SU-DHL-6 (cell line): Measurements from ENCODE around the gene PKD2.

Experiments used
- H2AFZ ChIP-seq: fragments of 200-600 bp; sonication (generic); 2 replicates; pipeline ENCODE4 v1.6.1; 2014; ENCODE audit warnings: low read depth, mild to moderate bottlenecking, moderate library complexity, mixed read lengths, antibody characterized with exemption, low read length; ENCODE audit not compliant: severe bottlenecking
- H3F3A ChIP-seq: fragments of 200-600 bp; shearing (Covaris generic); 2 replicates; pipeline ENCODE4 v1.6.0; 2016; ENCODE audit warnings: antibody characterized with exemption, mild to moderate bottlenecking; ENCODE audit not compliant: insufficient read depth
- H3K27ac ChIP-seq: fragments of 200-600 bp; sonication (generic); 2 replicates; pipeline ENCODE4 v1.5.1; 2016; ENCODE audit warnings: low read depth, mild to moderate bottlenecking, low read length, moderate library complexity, mixed read lengths
- H3K27me3 ChIP-seq: fragments of 200-600 bp; sonication (generic), shearing (Covaris generic); 2 replicates; pipeline ENCODE4 v1.6.0; 2014; ENCODE audit warnings: mild to moderate bottlenecking, low read length
- H3K36me3 ChIP-seq: fragments of 200-600 bp; sonication (generic); 2 replicates; pipeline ENCODE4 v1.6.1; 2014; ENCODE audit warnings: mild to moderate bottlenecking, low read length, mixed read lengths
- H3K4me2 ChIP-seq: fragments of 300-600, 200-600 bp; shearing (Covaris generic), sonication (generic); 2 replicates; pipeline ENCODE4 v1.6.0; 2014; ENCODE audit warnings: low read length, low read depth, mild to moderate bottlenecking; ENCODE audit not compliant: poor library complexity, severe bottlenecking
- H3K4me3 ChIP-seq: fragments of 200-600 bp; sonication (generic); 2 replicates; pipeline ENCODE4 v1.5.1; 2014; ENCODE audit warnings: antibody characterized with exemption, low read length, mild to moderate bottlenecking, mixed read lengths; ENCODE audit not compliant: insufficient read depth, poor library complexity, severe bottlenecking
- H3K79me2 ChIP-seq: fragments of 200-600 bp; sonication (generic); 2 replicates; pipeline ENCODE4 v1.6.1; 2014; ENCODE audit warnings: mild to moderate bottlenecking, low read length, moderate library complexity; ENCODE audit not compliant: insufficient read depth
- H3K9ac ChIP-seq: fragments of 200-600 bp; sonication (generic); 2 replicates; pipeline ENCODE4 v1.7.0; 2014; ENCODE audit warnings: mild to moderate bottlenecking, low read length
- H3K9me2 ChIP-seq: fragments of 200-600 bp; sonication (generic); replicated peaks from 2 replicates; pipeline ENCODE4 v1.6.1; 2014; ENCODE audit warnings: low read length; ENCODE audit not compliant: insufficient read depth
- H3K9me3 ChIP-seq: fragments of 200-600 bp; sonication (generic); 2 replicates; pipeline ENCODE4 v1.6.1; 2014; ENCODE audit warnings: low read length, mixed read lengths; ENCODE audit not compliant: insufficient read depth
- H4K20me1 ChIP-seq: fragments of 200-600 bp; sonication (generic); 2 replicates; pipeline ENCODE4 v1.6.1; 2014; ENCODE audit warnings: low read depth, mild to moderate bottlenecking, antibody characterized with exemption, low read length, moderate library complexity, mixed read lengths
- CTCF ChIP-seq: fragments of 200-600 bp; sonication (generic); IDR thresholded peaks from one replicate; pipeline ENCODE4 v1.5.1; 2017; ENCODE audit warnings: antibody characterized with exemption, mild to moderate bottlenecking, low read length, moderate library complexity; ENCODE audit not compliant: insufficient read depth, poor library complexity, severe bottlenecking
- EZH2phosphoT487 ChIP-seq: fragments of 200-600 bp; sonication (generic), shearing (Covaris generic); conservative IDR thresholded peaks from 2 replicates; pipeline ENCODE4 v1.6.1; 2018; ENCODE audit warnings: mild to moderate bottlenecking, antibody characterized with exemption, low read length, moderate library complexity, mixed read lengths

Gene PKD2

DNA sequence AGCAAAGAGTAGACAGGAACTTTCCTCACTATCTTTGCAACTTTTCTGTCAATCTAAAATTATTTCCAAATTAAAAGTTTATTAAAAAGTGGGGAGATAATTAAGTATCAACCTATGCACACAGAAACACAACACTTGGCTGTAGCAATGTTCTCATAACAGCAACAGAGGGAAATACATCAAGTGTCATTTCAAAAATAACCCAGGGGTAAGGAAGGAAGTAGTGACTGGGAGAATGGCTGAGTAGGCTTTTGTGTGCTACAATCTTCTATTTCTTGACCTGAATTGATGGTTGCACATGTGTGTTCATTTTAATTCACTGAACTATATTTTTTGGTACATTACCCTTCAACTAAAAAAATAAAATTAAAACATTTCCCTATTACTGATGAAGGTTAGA is 83.5 kb downstream of the PKD2 start:
- Histone ChIP-seq H3K9ac (no peak overlapping the region), H3K9me3 (no peaks in the 10 kb centered on the region), H2AFZ (no peak overlapping the region), H3K27me3 (no peaks in the 10 kb centered on the region), H3K27ac (no peak overlapping the region), H3K4me3 (no peak overlapping the region), H3K36me3 (no peaks in the 10 kb centered on the region), H3F3A (no peaks in the 10 kb centered on the region), H3K79me2 (no peaks in the 10 kb centered on the region), H4K20me1 (no peaks in the 10 kb centered on the region), H3K4me2 (no peak overlapping the region), H3K9me2 (no peaks in the 10 kb centered on the region)
- TF ChIP-seq CTCF (no peak), EZH2phosphoT487 (no peak)

DNA sequence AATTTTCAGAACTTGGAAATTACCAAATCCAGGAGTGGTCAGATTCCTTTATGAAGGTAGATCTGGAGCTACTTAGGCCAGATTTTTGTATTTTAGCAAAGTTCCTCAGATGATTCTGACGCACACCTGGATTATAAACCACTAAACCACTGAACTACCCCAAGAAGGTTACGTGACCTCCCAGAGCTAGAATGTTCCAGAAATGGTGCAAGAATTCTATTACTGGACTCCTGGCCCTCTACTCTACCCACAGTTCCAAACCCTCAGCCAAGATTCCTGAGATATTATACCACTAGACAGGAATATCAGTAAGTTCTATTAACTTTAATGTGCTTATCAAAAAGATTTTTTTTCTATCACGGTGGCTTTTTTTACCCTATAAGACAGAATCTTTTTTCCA is 83.9 kb downstream of the PKD2 start:
- Histone ChIP-seq H2AFZ (no peak overlapping the region), H3K4me3 (no peak overlapping the region), H3K4me2 (no peak overlapping the region), H4K20me1 (no peaks in the 10 kb centered on the region), H3K9ac (no peak overlapping the region), H3K9me3 (no peaks in the 10 kb centered on the region), H3K79me2 (no peaks in the 10 kb centered on the region), H3K27ac (no peak overlapping the region), H3K36me3 (no peaks in the 10 kb centered on the region), H3F3A (no peaks in the 10 kb centered on the region), H3K27me3 (no peaks in the 10 kb centered on the region), H3K9me2 (no peaks in the 10 kb centered on the region)
- TF ChIP-seq CTCF = no peak
- TF ChIP-seq EZH2phosphoT487 = no peak

DNA sequence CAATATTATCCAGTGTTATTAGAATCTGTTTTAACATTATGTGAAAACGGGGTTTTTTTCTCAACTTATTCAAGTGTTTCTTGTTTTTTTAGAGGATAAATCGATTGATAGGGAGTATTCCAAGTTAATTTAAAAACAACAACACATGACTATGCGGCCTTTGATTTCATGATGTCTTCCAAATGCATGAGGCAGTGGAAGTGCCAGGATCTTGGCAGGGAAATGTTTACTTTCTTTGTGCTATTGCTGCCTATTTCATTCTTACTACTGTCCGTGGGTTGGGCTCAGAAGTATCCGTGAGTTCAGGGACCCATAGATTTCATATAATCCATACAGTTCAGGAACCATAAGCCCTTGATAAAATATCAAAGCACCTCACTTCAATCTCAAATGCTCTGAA is 86.4 kb downstream of the PKD2 start:
- H3K79me2 ChIP-seq = no peaks in the 10 kb centered on the region
- H3K36me3 ChIP-seq = no peaks in the 10 kb centered on the region
- H2AFZ ChIP-seq = no peak overlapping the region
- H3K9me2 ChIP-seq = no peaks in the 10 kb centered on the region
- no peak overlapping the region for H3K9ac ChIP-seq
- H4K20me1 ChIP-seq = no peaks in the 10 kb centered on the region
- no peak for TF ChIP-seq CTCF
- TF ChIP-seq EZH2phosphoT487 = no peak
- H3K4me3 ChIP-seq = no peak overlapping the region
- no peak overlapping the region for H3K4me2 ChIP-seq
- no peaks in the 10 kb centered on the region for H3K9me3 ChIP-seq
- H3K27ac ChIP-seq = no peak overlapping the region
- no peaks in the 10 kb centered on the region for H3F3A ChIP-seq
- H3K27me3 ChIP-seq = no peaks in the 10 kb centered on the region

DNA sequence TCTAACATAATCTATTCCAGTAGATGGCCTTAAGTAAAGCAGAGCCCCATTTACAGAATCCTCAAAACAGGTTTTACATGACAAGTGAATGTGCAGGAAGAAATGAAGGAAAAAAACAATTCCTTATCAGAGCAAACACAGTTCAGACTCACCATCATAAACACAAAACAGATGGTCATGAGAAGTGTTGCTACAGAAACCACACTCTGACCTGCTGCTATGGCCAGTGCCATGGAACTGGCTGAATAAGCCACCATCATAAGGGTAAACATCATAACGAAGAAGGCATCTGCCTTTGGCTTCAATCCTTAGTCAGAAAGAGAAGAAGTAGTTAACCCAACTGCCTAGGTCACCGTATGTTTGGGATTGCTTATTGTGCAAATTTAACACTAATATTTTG is 89.9 kb downstream of the PKD2 start:
- no peak overlapping the region for H2AFZ ChIP-seq
- H3K79me2 ChIP-seq = no peaks in the 10 kb centered on the region
- no peaks in the 10 kb centered on the region for H3K36me3 ChIP-seq
- no peak overlapping the region for H3K4me2 ChIP-seq
- TF ChIP-seq CTCF (no peak), EZH2phosphoT487 (no peak)
- H3K27me3 ChIP-seq = no peaks in the 10 kb centered on the region
- no peak overlapping the region for H3K9ac ChIP-seq
- no peaks in the 10 kb centered on the region for H3K9me2 ChIP-seq
- no peaks in the 10 kb centered on the region for H4K20me1 ChIP-seq
- no peaks in the 10 kb centered on the region for H3K9me3 ChIP-seq
- no peak overlapping the region for H3K27ac ChIP-seq
- no peak overlapping the region for H3K4me3 ChIP-seq
- H3F3A ChIP-seq = no peaks in the 10 kb centered on the region
